ENCODE results near the gene STAT5B.
"Not testable (repeated sequence)": the region's sequence is repeated elsewhere in the genome, so short reads cannot be mapped to it uniquely, and the experiment has no call there.

STAT5B gene

GRCh38 chr17:42240201-42240600 lies 36.0 kb downstream of the STAT5B start:
- no peak for DNase-seq (ENCODE audit: extremely low read depth, low read depth)
- no peak for TF ChIP-seq CTCF (IDR thresholded peaks at IDR 0.05; ENCODE audit: low read depth, low read length, missing control alignments)
- H3K4me3 ChIP-seq (replicated peaks; ENCODE audit: low read depth, low read length) = no peak overlapping the region

- DNase-seq (ENCODE audit: extremely low read depth, low read depth); H3K4me3 ChIP-seq (replicated peaks; ENCODE audit: low read depth, low read length): not testable (repeated sequence)
These were observed 36.6 kb downstream of the STAT5B start for GRCh38 chr17:42239576-42239975.

GRCh38 chr17:42236760-42237159 lies 39.4 kb downstream of the STAT5B start:
- DNase-seq (ENCODE audit: extremely low read depth, low read depth) = no peak
- TF ChIP-seq CTCF (IDR thresholded peaks at IDR 0.05; ENCODE audit: low read depth, low read length, missing control alignments) = no peak
- no peak overlapping the region for H3K4me3 ChIP-seq (replicated peaks; ENCODE audit: low read depth, low read length)

GRCh38 chr17:42233994-42234393 lies 42.2 kb downstream of the STAT5B start:
- TF ChIP-seq CTCF (IDR thresholded peaks at IDR 0.05; ENCODE audit: low read depth, low read length, missing control alignments) = no peak
- H3K4me3 ChIP-seq (replicated peaks; ENCODE audit: low read depth, low read length) = no peak overlapping the region
- DNase-seq (ENCODE audit: extremely low read depth, low read depth) = no peak

GRCh38 chr17:42233156-42233555 lies 43.0 kb downstream of the STAT5B start:
- H3K4me3 ChIP-seq (replicated peaks; ENCODE audit: low read depth, low read length) = no peak overlapping the region
- no peak for TF ChIP-seq CTCF (IDR thresholded peaks at IDR 0.05; ENCODE audit: low read depth, low read length, missing control alignments)
- DNase-seq (ENCODE audit: extremely low read depth, low read depth) = no peak

- no peak overlapping the region for H3K4me3 ChIP-seq (replicated peaks; ENCODE audit: low read depth, low read length)
- DNase-seq (ENCODE audit: extremely low read depth, low read depth) = no peak
- no peak for TF ChIP-seq CTCF (IDR thresholded peaks at IDR 0.05; ENCODE audit: low read depth, low read length, missing control alignments)
These were observed 46.0 kb downstream of the STAT5B start for GRCh38 chr17:42230225-42230624.

GRCh38 chr17:42227849-42228700 lies 48.1 kb downstream of the STAT5B start:
- no peak overlapping the region for H3K4me3 ChIP-seq (replicated peaks; ENCODE audit: low read depth, low read length)
- no peak for DNase-seq (ENCODE audit: extremely low read depth, low read depth)
- no peak for TF ChIP-seq CTCF (IDR thresholded peaks at IDR 0.05; ENCODE audit: low read depth, low read length, missing control alignments)

All from HFF-Myc (cell line).